Choroid plexus epithelial cell (primary cell): Measurements from ENCODE around the gene ERBB2.

ENCODE experiments used
- DNase-seq: peaks from one replicate; pipeline ENCODE4 v3.0.0-alpha.2; 2010; ENCODE audit warnings: low read depth
- H3K4me3 ChIP-seq: 2 replicates; pipeline ENCODE4 v1.5.1; 2011; ENCODE audit warnings: low read depth, mild to moderate bottlenecking, control low read depth, low read length, moderate library complexity
- CTCF ChIP-seq: conservative IDR thresholded peaks from 2 replicates; pipeline ENCODE4 v1.5.1; 2011; ENCODE audit warnings: low read depth, mild to moderate bottlenecking, control low read depth, inconsistent platforms, low read length, moderate library complexity

Gene ERBB2

GRCh38 chr17:39752241-39752881 lies 52.5 kb downstream of the ERBB2 start:
- DNase-seq, result no peak
- no peak for TF ChIP-seq CTCF
- H3K4me3 ChIP-seq, result no peak overlapping the region

GRCh38 chr17:39753514-39754160 lies 53.8 kb downstream of the ERBB2 start:
- no peak for DNase-seq
- peak overlapping the region; percentile 70 for H3K4me3 ChIP-seq
- TF ChIP-seq CTCF, result no peak

GRCh38 chr17:39754161-39754957 lies 54.5 kb downstream of the ERBB2 start:
- DNase-seq, result peak; percentile 73
- peak; percentile 58 for TF ChIP-seq CTCF
- peak overlapping the region; percentile 70 for H3K4me3 ChIP-seq

- TF ChIP-seq CTCF, result no peak
- peak overlapping the region; percentile 70 for H3K4me3 ChIP-seq
- DNase-seq, result no peak
Measured at GRCh38 chr17:39754958-39755553, 55.2 kb downstream of the ERBB2 start.

- H3K4me3 ChIP-seq, result no peak overlapping the region
- DNase-seq, result peak; percentile 35
- no peak for TF ChIP-seq CTCF
Measured at GRCh38 chr17:39755554-39756379, 55.9 kb downstream of the ERBB2 start.

GRCh38 chr17:39756380-39757079 lies 56.7 kb downstream of the ERBB2 start:
- no peak overlapping the region for H3K4me3 ChIP-seq
- no peak for DNase-seq
- no peak for TF ChIP-seq CTCF
